Fibroblast of lung (primary cell): ENCODE results near the gene OLFM1.

Experiments
- EZH2 ChIP-seq: IDR thresholded peaks from 2 replicates; pipeline ENCODE4 v1.5.1; 2012; ENCODE audit warnings: low read length, control low read depth, mild to moderate bottlenecking; ENCODE audit errors: missing control alignments
- TF ChIP-seq, protein P1 (sequence below), 2 donors: IDR thresholded peaks in 1 of 2; conservative IDR thresholded peaks in 1 of 2; 1 replicate in 1 of 2; 2 replicates in 1 of 2; pipeline ENCODE4 v1.5.1; 2011 to 2012; ENCODE audit warnings: low read length in 2 of 2, control low read depth in 1 of 2, inconsistent platforms in 1 of 2, low read depth in 1 of 2, mild to moderate bottlenecking in 1 of 2

DNA sequence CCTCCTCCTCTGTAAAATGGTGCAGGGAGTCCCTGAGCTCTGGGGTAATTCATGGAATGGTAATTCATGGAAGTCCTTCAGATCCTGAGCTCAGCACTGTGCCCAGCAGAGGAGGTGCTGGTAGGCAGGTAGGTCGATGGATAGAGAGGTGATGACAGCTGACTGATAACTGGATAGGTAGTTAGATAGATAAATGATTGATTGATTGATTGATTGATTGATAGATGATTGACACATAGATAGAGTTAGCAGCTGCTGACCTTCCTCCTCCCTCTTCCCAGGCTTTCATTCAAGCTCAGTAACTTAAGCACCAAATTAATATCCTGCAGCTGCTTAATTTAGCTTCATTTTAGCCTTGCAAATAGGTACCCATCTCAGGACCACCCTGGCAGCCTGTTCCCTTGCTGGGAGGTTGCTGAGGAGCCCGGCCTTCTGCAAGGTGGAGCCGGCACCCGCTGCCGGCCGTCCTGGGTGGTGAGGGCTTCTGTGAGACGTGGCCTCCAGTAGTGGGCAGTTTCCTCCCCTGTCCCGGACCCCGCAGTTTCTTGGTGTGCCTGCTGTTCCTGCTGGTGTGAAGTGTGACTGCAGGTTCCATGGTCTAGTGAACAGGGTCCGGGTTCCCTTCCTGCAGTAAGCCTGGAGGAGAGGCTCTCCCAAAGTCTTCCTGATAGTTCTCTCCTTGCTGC is 13.4 kb downstream of the OLFM1 start:
- TF ChIP-seq, protein P1, sequence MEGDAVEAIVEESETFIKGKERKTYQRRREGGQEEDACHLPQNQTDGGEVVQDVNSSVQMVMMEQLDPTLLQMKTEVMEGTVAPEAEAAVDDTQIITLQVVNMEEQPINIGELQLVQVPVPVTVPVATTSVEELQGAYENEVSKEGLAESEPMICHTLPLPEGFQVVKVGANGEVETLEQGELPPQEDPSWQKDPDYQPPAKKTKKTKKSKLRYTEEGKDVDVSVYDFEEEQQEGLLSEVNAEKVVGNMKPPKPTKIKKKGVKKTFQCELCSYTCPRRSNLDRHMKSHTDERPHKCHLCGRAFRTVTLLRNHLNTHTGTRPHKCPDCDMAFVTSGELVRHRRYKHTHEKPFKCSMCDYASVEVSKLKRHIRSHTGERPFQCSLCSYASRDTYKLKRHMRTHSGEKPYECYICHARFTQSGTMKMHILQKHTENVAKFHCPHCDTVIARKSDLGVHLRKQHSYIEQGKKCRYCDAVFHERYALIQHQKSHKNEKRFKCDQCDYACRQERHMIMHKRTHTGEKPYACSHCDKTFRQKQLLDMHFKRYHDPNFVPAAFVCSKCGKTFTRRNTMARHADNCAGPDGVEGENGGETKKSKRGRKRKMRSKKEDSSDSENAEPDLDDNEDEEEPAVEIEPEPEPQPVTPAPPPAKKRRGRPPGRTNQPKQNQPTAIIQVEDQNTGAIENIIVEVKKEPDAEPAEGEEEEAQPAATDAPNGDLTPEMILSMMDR (conservative IDR thresholded peaks at IDR 0.05 in 1 of 2, IDR thresholded peaks at IDR 0.05 in 1 of 2; ENCODE audit: low read depth in 1 of 2, low read length in 2 of 2): no peak
- TF ChIP-seq EZH2: no peak
